HG02678 (cell line): ENCODE measurements around the gene CTF1.
"Not testable (repeated sequence)": the region's sequence is repeated elsewhere in the genome, so short reads cannot be mapped to it uniquely, and the experiment has no call there.

Source experiments
- ATAC-seq: cut with Tn5 transposase; IDR thresholded peaks from one replicate; pipeline ENCODE4 v1.9.1; 2021; ENCODE audit warnings: mild to moderate bottlenecking, moderate library complexity; ENCODE audit not compliant: unreplicated experiment

Gene CTF1, protein sequence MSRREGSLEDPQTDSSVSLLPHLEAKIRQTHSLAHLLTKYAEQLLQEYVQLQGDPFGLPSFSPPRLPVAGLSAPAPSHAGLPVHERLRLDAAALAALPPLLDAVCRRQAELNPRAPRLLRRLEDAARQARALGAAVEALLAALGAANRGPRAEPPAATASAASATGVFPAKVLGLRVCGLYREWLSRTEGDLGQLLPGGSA

DNA sequence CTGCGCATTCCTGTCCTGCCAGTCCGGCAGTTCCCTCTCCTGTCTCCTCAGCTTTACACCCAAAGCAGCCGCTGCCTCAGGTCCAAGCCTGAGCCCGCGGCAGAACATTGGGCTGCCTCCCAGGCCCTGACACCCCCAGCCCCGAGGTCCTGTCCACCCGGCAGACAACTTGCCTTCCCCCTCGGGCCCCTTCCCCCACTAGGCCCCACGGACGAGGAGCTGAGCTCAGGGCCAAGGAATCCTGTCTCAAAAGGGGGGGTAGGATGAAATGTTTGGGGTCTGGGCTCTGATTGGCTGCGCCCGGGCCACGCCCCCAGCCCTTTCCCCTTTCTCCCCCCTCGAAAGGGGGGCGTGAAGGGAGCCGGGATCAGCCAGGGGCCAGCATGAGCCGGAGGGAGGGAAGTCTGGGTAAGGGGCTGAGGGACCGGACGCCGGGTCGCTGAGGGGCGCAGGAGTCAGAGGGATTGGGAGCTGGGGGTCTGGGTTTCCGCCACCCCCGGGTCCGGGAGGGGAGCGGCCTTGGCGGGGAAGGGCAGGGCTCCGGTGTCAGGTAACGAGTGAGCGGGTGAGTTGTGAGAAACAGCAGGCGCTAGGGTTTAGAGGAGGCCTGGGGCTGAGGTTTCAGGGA, at the start of gene CTF1:
CTF1 (plus strand) TSS at position 354 of the 628 bp plus-strand sequence; CDS start at position 384, 30 bp downstream.
- ATAC-seq = no peak

DNA sequence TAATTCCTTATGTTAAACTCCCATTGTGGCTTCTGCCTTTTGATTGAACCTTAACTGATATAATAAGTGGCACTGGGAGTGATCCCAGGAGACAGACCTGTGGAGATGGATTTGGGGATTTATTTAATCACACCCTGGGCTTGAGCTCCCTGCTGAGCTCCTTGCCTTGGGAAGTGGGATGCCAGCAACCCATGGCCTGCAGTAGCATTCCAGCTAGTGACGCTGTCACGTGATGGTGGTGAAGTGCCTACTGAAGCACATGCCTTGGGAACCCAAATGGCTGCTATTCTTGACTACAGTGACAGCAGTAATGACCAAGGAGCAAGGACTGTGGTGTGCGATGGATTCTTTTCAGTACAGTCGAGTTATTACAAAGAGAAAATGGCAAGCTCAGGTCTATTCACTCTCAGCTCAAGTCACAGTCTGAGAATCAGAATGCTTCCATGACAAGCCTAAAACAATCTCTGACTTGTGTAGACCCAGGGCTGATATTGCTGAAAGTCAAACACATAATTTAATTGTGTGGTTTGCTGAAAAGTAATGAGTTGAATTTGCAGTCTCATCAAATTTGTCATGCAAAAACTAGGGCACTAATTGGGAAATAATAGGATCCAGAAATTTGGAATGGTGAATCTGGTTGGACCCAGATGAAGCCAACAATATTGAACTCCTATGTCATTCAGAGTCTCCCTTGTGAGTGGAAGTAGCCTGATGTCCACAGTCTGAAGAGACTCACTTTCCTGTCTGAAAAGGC, 49.6 kb upstream of the CTF1 start:
- ATAC-seq = no peak

DNA sequence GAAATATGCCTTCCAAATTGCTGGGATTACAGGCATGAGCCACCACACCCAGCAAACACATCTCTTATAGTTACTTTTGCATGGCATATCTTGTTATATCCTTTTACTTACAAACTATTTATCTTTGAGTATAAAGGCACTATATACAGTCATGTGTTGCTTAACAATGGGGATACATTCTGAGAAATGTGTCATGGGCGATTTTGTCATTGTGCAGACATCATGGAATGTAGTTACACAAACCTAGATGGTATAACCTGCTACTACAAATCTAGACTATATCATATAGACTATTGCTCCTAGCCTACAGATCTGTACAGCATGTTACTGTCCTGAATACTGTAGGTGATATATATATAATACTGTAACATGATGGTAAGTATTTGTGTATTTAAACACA, 46.2 kb upstream of the CTF1 start:
- no peak for ATAC-seq

DNA sequence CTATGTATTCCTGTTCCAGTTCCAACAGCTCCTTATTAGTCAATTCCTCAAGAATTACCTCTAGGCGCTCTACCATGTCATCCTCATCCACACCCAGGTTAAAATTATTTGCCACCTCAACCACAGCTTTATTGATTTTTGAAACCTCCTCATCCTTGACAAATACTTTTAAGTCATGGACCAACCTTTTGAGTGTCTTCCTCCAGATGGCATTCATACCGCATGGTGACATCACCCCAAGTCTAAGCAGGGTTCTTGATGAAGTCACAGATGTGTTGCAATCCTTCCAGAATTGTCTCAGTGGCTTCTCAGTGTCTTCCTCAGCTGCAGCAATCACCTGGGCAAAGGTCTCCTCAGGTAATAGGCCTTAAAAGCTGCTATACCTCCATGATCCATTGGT, 42.7 kb upstream of the CTF1 start:
- ATAC-seq = no peak

DNA sequence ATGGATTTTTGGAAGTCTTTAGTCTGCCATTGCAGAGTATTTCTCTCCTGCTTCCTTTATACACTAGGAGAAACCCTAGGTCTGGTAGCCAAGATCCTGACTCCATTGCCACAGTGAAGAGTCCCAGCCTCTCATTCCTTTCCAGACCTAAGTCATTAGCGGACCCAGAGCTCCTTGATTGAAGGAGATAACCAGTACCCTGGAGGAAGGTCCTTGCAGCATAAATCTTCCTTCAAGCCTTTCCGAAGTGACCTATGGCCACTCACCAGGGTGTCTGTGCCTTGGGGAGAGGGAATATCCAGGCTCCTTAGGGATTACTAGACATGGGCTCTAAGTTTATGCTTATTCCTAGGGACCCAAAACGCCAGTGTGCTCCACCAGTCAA, 38.3 kb upstream of the CTF1 start:
- no peak for ATAC-seq

DNA sequence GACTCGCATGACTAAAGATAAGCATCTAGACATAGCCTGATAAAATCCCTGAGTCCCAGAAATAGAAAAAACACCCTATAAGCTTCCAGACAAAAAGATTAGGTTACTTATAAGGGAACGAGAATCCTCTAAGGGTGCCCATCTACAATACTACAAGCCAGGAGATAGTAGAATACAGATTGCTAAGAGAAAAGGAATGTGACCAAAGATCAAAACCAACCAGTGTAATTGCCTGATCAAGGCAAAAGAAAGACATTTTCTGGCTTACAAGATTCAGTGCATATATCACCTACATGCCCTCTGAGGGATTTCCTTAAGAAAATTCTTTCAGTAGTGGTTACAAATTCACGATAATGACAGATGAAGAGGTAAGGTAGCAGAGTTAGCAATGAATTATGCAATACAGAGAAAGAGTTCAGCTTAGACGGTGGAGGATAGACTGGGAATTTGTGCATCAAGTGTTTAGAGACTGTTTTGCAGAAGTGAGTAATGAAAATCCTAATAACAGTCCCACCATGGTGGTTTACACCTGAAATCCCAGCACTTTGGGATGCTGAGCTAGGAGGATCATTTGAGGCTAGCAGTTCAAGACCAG, 37.5 kb upstream of the CTF1 start:
- ATAC-seq = no peak

DNA sequence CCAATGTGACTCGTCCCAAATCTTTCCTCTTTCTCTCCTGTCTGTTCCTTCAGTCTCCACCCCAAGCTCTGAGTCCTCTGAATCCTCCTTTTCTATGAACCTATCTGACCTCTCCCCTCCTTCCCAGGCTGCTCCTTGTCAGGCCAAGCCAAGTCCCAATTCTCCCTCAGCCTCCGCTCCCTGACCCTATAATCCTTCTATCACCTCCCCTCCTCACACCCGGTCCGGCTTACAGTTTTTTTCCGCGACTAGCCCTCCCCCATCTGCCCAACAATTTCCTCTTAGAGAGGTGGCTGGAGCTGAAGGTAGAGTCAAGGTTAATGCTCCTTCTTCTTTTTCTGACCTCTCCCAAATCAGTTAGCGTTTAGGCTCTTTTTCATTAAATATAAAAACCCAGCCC, 35.7 kb upstream of the CTF1 start:
- not testable (repeated sequence) for ATAC-seq

DNA sequence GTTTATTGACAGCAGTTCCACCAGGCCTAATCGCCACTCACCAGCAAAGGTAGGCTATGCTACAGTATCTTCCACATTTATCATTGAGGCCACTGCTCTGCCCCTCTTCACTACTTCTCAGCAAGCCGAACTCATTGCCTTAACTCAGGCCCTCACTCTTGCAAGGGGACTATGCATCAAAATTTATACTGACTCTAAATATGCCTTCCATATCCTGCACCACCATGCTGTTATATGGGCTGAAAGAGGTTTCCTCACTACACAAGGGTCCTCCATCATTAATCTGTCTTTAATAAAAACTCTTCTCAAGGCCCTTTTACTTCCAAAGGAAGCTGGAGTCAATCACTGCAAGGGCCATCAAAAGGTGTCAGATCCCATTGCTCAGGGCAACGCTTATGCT, 33.2 kb upstream of the CTF1 start:
- not testable (repeated sequence) for ATAC-seq

DNA sequence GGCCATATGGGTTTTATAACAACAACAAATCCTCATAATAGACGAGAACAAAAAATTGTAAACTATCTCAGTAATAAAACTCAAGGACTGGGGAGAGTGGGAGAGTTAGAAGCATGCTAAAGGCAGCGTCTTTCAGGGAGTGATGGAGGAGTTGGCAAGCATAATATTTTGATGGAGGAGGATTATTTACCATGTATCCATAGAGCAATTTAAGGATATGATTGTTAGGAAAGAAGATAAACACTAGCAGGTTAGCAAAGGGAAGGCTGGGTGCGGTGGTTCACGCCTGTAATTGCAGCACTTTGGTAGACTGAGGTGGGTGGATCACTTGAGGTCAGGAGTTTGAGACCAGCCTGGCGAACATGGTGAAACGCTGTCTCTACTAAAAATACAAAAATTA, 30.4 kb upstream of the CTF1 start:
- no peak for ATAC-seq

DNA sequence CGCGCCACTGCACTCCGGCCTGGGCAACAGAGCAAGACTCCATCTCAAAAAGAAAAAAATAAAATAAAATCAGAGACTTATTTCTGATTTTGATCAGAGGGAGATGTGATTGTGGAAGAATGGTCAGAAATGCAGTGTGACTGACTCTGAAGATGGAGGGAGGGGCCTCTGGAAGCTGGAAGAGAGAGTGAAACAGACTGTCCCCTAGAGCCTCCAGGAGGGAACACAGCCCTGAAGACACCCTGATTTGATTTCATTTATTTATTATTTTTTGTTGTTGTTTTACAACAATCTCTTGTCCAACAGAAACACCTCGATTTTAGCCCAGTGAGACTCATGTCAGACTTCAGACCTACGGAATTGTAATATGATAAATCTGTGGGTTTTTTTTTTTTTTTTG, 28.7 kb upstream of the CTF1 start:
- no peak for ATAC-seq

DNA sequence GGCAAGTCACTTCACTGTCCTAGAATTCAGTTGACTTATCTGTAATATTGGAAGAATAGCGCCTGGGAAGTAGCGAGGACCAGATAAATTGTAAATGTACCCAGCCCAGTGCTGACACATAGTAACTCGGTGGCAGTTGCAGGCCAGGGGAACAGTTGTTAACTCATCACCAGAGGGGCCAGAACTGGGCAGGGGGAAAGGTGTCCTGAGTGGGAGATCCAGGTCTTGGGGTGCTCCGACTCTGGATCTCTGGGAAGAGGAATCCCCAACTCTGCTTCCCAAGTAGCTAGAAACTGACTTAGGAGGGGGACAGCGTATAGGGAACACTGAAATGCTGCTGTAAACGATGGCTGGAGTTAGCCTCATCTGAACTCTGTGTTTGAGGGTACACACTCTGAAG, 25.5 kb upstream of the CTF1 start:
- ATAC-seq = no peak

DNA sequence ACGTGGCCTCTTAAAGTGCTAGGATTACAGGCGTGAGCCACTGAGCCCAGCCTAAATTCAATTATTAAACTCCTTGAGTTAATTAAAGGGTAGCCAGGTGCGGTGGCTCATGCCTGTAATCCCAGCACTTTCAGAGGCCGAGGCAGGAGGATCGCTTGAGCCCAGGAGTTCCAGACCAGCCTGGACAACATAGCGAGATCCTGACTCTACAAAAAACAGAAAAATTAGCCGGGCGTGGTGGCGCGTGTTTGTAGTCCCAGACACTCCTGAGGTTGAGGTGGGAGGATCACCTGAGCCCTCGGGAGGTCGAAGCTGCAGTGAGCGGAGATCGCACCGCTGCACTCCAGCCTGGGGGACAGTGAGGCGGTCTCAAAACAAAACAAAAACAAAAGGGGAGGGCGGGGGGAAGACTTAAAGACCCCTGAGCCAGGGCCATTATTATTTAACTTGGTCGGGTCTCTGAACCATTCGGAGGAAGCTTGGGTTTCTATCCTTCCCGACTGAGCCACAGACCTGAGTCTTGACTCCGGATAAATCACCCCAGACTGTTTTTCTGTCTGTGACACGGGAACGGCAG, 22.1 kb upstream of the CTF1 start:
- no peak for ATAC-seq

DNA sequence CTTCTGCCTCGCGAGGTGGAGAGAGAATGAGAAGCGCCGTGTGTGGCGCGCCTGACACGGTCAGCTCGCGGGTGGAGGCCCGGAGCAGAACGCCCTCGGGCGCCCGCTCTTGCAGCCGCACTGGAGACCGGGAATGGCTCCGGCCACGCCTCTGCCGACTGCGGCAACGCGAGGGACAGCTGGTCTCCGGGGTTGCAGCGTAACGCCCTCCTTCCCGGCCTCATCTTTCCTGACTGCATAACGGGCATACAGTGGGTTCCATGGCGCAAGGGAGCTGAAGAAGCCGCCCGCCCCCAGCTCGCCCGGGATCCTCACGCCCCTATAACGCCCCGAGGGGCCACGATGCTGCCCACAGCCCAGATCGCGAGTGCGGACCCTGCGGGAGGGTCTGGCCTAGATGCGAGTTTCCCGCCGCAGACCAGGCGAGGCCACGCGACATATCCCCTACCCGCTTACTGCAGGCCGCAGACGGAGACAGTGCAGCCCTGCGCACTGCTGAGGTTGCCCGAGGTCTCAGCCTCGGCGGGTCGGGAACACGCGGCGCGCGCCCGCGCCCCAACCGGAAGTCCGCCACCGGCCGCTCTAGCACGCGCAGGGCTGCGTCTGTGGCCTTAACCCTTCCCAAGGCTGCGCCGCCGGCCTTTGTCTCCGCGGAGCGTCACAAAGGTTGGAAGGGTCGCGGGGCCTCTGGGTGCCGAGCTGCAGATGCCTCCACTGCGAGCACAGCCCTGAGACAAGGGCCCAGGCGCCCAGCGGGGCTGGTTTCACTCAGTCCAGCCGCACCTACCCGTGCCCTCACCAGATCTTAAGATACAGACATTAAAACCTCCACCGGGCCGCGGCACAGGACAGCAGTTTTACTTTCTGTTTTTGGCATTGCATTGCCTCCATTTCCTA, 21.3 kb upstream of the CTF1 start:
- ATAC-seq = peak; percentile 87

DNA sequence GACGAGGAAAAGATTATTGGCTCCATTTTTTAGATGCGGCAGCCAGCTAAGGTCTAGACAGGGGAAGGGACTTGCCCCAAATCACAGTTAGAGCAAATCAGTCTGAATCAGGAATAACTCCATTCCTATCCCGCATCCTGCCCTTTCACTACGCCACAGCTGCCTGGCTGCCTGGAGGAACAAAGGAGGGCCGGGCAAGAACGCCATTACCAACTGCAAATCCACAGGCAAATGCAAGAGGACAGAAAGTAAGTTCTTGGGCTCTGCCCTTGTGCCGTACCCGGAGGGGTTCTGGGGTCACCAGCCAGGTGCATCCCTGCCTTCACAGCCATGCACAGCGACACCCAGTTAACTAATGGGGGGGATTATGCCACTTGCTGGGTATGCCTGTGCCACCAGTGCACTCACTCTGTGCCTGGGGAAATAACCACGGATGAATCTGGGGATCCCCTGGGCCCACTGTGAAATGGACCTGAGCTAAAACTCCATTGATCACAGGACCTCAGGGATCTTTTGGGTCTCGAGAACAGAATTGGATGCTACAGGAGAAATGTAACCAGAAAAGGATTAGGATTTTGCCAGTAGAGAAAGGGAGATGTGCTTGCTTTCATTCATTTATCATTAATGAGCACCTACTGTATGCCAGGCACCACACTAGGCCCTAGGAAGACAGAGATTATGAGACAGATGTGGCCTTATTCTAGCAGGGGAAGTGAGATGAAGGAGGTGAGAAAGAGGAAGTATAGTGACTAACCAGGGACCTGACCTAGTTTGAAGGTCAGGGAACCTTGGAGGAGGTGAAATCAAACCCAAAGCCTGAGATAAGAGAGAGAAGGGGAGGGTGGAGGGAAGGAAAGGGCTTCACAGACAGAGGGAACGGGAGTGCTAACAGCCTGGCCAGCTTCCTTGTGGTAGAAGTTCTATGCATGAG, 20.3 kb upstream of the CTF1 start:
- ATAC-seq = no peak

DNA sequence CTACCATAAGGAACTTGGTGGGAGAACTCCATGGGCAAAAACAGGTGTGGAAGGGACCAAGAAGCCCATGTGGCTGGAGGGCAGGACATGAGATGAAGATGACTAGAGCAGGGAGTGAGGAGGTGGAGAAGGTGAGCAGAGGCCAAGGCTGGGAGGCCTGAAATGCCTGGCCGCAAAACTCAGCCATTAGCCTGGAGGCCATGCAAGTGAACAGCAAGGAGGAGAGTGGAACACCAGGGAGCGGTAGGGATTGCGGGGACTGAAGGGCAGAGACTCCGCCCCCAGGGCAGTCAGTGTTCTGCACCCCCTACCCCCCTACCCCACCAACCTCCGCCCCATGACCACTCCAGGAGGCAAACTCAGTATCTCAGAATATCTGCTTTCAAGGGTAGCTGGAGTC, 19.5 kb upstream of the CTF1 start:
- no peak for ATAC-seq

DNA sequence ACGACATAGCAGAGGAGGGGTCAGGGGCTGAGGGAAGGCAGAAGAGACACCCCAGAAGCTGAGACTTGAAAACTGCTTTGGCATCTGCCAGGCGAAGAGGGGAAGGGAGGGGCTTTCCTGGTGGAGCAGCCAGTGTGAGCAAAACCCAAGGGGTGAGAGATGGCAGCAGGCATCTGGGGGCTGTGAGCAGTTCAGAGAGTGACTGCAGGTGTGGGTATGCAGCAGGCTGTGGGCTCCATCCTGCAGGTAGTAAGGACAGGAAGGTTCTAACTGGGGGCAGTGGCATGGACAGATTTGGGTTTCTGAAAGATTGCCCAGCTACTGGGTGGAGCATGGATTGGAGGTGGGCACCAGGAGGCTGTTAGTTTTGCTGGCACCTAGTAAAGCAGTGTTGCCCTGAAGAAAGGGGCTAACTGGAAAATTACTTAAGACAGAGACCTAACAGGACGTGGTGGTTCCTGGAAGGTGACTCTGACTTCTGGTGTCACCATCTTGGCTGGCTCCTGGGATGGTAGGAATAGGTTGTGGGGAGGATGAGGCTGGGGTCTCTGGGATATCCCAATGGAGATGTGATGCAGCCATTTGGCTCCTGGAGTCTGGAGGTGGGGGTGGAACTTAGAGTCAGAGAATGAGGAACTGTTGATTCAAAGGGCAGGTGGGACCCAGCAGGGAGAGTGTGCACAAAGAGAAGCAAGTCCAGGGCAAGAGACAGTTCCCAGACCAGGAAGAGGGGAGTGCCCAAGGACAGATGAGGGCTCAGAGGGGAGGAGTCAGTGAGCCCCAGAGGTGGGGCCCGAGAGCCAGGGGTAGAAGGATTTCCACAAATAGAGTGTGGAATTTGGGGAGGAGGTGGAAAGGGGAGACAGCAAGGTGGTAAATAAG, 13.7 kb upstream of the CTF1 start:
- ATAC-seq = no peak

DNA sequence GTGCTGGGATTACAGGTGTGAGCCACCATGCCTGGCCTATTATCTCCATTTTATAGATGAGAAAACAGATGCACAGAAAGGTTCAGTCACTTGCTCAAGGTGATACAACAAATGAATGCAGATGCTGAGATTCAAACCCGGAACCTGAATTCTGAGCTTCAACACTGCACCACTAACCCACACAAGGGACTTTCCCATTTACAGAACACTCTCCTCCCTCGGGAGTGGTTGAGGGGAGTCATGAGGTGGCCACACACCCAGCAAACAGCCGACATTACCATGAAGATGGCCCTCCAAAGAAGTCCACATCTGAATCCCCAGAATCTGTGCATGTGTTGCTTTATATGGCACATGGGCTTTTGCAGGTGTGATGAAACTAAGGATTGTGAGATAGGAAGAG, 11.7 kb upstream of the CTF1 start:
- ATAC-seq = no peak

DNA sequence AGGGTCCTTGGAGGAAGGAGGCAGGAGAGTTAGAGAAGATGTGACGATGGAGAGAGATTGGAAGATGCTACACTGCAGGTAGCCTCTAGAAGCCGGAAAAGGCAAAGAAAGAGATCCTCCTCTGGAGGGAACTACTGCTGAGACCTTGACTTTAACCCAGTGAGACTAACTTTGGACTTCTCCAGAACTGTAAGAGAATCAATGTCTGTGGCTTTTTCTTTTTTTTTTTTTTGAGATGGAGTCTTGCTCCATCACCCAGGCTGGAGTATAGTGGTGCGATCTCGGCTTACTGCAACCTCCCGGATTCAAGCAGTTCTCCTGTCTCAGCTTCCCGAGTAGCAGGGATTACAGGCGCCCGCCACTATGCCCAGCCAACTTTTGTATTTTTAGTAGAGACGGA, 11.2 kb upstream of the CTF1 start:
- ATAC-seq = no peak

DNA sequence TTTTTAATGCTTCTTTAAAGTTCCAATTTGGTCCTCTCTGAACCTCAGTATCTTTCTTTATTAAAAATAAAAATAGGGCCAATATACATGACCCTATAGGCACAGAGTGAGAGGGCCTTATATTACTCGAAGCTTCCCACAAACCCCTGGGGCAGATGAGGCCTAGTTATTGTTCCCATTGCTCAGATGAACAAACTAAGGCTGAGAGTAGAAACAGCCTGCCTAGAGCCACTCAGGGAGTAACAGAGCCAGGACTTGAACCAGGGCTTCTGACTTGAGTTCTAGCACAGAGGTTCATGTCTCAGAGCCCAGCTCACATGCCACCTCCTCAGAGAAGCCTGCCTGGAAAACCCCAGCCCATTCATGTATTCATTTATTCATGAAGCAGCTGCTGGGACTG, 10.3 kb upstream of the CTF1 start:
- no peak for ATAC-seq
